ENCODE data around the gene FSTL4.

DNA sequence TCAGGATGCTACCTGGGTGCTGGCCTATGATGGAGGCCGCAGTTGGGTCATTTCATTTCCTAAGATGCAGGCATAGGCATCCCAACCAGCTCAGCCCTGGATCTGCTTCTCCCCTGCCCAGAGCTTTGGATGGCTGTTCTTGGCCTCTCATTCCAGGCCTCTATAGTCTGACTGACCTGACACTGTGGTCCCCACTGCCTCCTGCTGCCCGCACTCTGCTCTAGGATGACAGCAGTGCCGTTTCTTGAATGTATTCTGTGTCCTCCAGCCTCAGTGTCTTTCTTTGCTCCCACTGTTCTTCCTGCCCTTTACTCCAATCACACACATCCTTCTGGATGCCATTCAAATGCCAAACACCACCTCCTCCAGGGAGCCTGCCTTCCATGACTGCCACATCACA, 324.8 kb downstream of the FSTL4 start:
- TF ChIP-seq, protein P1, sequence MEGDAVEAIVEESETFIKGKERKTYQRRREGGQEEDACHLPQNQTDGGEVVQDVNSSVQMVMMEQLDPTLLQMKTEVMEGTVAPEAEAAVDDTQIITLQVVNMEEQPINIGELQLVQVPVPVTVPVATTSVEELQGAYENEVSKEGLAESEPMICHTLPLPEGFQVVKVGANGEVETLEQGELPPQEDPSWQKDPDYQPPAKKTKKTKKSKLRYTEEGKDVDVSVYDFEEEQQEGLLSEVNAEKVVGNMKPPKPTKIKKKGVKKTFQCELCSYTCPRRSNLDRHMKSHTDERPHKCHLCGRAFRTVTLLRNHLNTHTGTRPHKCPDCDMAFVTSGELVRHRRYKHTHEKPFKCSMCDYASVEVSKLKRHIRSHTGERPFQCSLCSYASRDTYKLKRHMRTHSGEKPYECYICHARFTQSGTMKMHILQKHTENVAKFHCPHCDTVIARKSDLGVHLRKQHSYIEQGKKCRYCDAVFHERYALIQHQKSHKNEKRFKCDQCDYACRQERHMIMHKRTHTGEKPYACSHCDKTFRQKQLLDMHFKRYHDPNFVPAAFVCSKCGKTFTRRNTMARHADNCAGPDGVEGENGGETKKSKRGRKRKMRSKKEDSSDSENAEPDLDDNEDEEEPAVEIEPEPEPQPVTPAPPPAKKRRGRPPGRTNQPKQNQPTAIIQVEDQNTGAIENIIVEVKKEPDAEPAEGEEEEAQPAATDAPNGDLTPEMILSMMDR (IDR thresholded peaks at IDR 0.05), result peak; percentile 20 to 24 (median 22)
- no peak for TF ChIP-seq POLR2AphosphoS5 (IDR thresholded peaks at IDR 0.05)
- no peak for TF ChIP-seq EP300 (IDR thresholded peaks at IDR 0.05)
- TF ChIP-seq POLR2A (IDR thresholded peaks at IDR 0.05; ENCODE audit: low read depth), result no peak
